Esophagus squamous epithelium (tissue), 5 donors: ENCODE data around the gene NSFL1C. TPM values are rescaled to one million over a fixed set of nuclear protein-coding genes. Genes with fewer than 3 reads are reported as not detected.

Experiments used
- DNase-seq: peaks from one replicate; lab custom pipeline; 2025; lab: John Stamatoyannopoulos, UW
- H3K27ac ChIP-seq, 4 donors: fragments of 200-600 bp; sonication (generic); one replicate each; pipeline ENCODE4 v1.5.1; 2016 to 2019; ENCODE audit warnings: mild to moderate bottlenecking in 1 of 4
- H3K27me3 ChIP-seq, 4 donors: fragments of 200-600 bp; sonication (generic); 1 replicate in 3 of 4; 2 replicates in 1 of 4; pipeline versions ENCODE4 v1.5.1 to v1.6.0; 2017 to 2021; ENCODE audit warnings: antibody characterized with exemption in 1 of 4
- H3K36me3 ChIP-seq, 3 donors: fragments of 200-600 bp; sonication (generic); one replicate each; pipeline ENCODE4 v1.5.1; 2016 to 2019
- H3K4me1 ChIP-seq, 3 donors: fragments of 200-600 bp; sonication (generic); one replicate each; pipeline ENCODE4 v1.5.1; 2017 to 2019
- H3K4me3 ChIP-seq, 4 donors: fragments of 200-600 bp; sonication (generic); 1 replicate in 3 of 4; 2 replicates in 1 of 4; pipeline ENCODE4 v1.5.1; 2016 to 2019; ENCODE audit warnings: mild to moderate bottlenecking in 2 of 4, moderate library complexity in 1 of 4
- H3K9me3 ChIP-seq, 3 donors: fragments of 200-600 bp; sonication (generic); one replicate each; pipeline ENCODE4 v1.5.1; 2016 to 2019
- CTCF ChIP-seq, 6 experiments: fragments of 450-650 bp in 4 of 6; fragments of 200-600 bp in 2 of 6; sonication (generic) in 2 of 6; IDR thresholded peaks; one replicate each; pipeline ENCODE4 v1.5.1; 2016 to 2019; ENCODE audit warnings: antibody characterized with exemption in 6 of 6, mild to moderate bottlenecking in 4 of 6, moderate library complexity in 4 of 6
- POLR2A ChIP-seq, 4 donors: fragments of 450-650 bp; IDR thresholded peaks; one replicate each; pipeline ENCODE4 v1.6.1; 2017; ENCODE audit warnings: antibody characterized with exemption in 4 of 4, mild to moderate bottlenecking in 4 of 4, moderate library complexity in 3 of 4
- WGBS, 2 donors: methylation state at CpG; one replicate each; pipeline ENCODE4 v1.1.5; 2018; 5-methylcytosine and 5-hydroxymethylcytosine counted together
- intact Hi-C: fragments of 100-400 bp; cut with DNase I; formaldehyde crosslinking; loops from one replicate; pipeline ENCODE4 v1.15.0; 2022
- total RNA-seq, 4 donors: library from RNA; depleted of rRNA; stranded (reverse); fragments of >200 nt; gene quantifications; one replicate each; pipeline ENCODE4 v1.1.0, GENCODE V29; 2016
- donor health status: DM: yes; HTN: yes; CAD: no.

NSFL1C gene
- total RNA-seq, 4 donors from 2014 or later: 41.5 to 65.6 (median 59.3) TPM

- no peaks in the 10 kb centered on the region for H3K9me3 ChIP-seq
- peaks cover 0 to 7% (median 0%) of the 10 kb centered on the region in 3 donors for H3K36me3 ChIP-seq
- TF ChIP-seq POLR2A (IDR thresholded peaks at IDR 0.05) (no peak), CTCF (IDR thresholded peaks at IDR 0.05) (no peak)
- no peak overlapping the region for H3K4me3 ChIP-seq
- no peaks in the 10 kb centered on the region for H3K4me1 ChIP-seq
- no peaks in the 10 kb centered on the region for H3K27me3 ChIP-seq
- no peak for DNase-seq
- 72 to 83% methylated on average over 1 of the region's 1 CpG for WGBS, 2 donors
- intact Hi-C loops: no loop called here
- no peak overlapping the region for H3K27ac ChIP-seq
Observed at GRCh38 chr20:1430004-1430451, 36.6 kb downstream of the NSFL1C start.

GRCh38 chr20:1429143-1429728, 37.4 kb downstream of the NSFL1C start:
- no peak for DNase-seq
- intact Hi-C loops: no loop called here
- Histone ChIP-seq H3K27ac (no peak overlapping the region), H3K4me1 (no peaks in the 10 kb centered on the region), H3K27me3 (no peaks in the 10 kb centered on the region), H3K4me3 (no peak overlapping the region), H3K36me3 (peaks cover 0 to 6% (median 0%) of the 10 kb centered on the region in 3 donors), H3K9me3 (no peaks in the 10 kb centered on the region)
- 73 to 76% methylated on average over 4 of the region's 4 CpGs for WGBS, 2 donors
- no peak for TF ChIP-seq POLR2A (IDR thresholded peaks at IDR 0.05)
- no peak for TF ChIP-seq CTCF (IDR thresholded peaks at IDR 0.05)

DNA sequence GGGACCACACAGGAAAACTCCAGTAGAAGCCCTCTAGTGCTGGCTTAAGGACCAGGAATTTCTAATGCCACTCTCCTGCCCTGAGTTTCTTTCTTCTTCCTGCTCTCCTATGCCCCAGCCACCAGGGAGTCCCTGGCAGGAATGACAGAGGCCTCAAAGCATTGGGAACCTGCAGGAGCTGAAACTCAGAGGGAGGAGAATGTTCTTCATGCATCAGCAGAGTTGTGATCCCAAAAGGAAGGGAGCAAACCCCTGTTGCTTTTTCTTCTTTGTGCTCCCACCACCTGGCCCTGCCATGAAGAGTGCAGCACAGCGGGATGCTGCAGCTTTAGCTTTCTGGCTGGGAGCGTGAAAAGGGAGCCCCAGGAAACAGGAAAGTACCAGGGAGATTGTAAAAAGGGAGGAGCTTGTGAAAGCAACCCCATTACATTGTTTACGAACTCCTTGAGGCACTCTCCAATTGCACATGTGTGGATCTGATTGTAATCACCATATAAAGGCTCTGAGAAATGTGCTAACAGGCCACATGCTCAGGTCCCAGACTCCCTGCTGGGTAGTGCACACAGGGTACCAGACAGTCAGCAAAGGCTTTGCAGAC, 39.1 kb downstream of the NSFL1C start:
- no peak for DNase-seq
- peaks cover 0 to 8% (median 0%) of the 10 kb centered on the region in 4 donors for H3K27me3 ChIP-seq

DNA sequence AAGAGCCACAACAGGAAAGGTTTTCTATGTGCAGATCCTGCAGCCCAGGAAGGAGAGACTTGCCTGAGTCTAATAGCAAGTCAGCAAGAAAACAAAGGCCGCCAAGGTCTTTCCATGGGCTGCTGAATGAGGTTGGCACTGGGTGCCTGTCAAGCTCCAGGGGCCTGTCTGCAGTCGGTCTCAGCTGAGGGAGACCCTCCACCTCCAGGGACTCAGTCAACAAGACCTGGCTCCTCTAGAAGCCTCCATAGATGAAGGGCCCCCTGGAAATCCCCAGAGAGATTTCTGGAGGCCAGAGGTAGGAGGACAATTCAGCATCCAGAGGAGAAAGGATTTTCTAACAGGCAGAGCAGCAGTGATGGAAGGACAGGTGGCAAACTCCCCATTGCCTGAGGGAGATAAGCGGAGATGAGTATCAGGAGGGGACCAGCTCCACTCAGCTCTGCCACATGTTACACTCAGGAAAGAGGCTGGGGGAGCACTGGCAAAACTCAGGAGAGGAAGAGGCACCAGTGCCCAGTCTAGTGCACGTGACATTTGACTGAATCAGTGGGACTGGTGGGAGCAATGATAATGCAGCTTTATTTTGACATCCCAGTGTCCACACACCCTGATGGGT, 40.3 kb downstream of the NSFL1C start:
- Histone ChIP-seq H3K4me3 (no peak overlapping the region), H3K9me3 (no peaks in the 10 kb centered on the region), H3K36me3 (no peaks in the 10 kb centered on the region), H3K27ac (no peak overlapping the region), H3K27me3 (peaks cover 0 to 13% (median 0%) of the 10 kb centered on the region in 4 donors), H3K4me1 (peaks cover 0 to 4% (median 0%) of the 10 kb centered on the region in 3 donors)
- intact Hi-C loops: no loop called here
- TF ChIP-seq CTCF (IDR thresholded peaks at IDR 0.05) (no peak), POLR2A (IDR thresholded peaks at IDR 0.05) (no peak)
- DNase-seq: no peak
- WGBS, 2 donors: 62 to 64% methylated on average over 4 of the region's 4 CpGs

More for the DNA sequence above, 39.1 kb downstream of the NSFL1C start:
- no peaks in the 10 kb centered on the region for H3K9me3 ChIP-seq
- no peak for TF ChIP-seq POLR2A (IDR thresholded peaks at IDR 0.05)
- no peak for TF ChIP-seq CTCF (IDR thresholded peaks at IDR 0.05)
- no peaks in the 10 kb centered on the region for H3K36me3 ChIP-seq
- intact Hi-C loops: no loop called here
- WGBS, 2 donors: 53 to 83% methylated on average over 3 of the region's 3 CpGs
- no peak overlapping the region for H3K4me3 ChIP-seq
- peaks cover 0 to 4% (median 0%) of the 10 kb centered on the region in 3 donors for H3K4me1 ChIP-seq
- no peak overlapping the region for H3K27ac ChIP-seq

DNA sequence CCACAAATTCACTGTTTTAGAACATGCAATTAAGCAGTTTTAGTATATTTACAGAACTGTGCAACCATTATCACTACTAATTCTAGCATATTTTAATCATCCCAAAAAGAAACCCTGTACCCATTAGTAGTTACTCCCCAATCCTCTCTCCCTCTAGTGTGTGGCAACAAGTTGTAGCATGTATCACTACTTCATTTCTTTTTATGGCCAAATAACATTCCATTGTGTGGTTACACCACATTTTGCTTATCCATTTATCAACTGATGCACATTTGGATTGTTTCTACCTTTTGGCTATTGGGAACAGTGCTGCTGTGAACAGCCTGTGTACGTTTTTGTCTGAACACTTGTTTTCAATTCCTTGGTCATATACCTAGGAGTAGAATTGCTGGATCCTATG, 42.3 kb downstream of the NSFL1C start:
- no peak for TF ChIP-seq CTCF (IDR thresholded peaks at IDR 0.05)
- no peak for TF ChIP-seq POLR2A (IDR thresholded peaks at IDR 0.05)
- intact Hi-C loops: no loop called here

More for the DNA sequence above, 42.3 kb downstream of the NSFL1C start:
- 40 to 42% methylated on average over 1 of the region's 1 CpG for WGBS, 2 donors
- H3K36me3 ChIP-seq: no peaks in the 10 kb centered on the region
- DNase-seq: no peak
- H3K9me3 ChIP-seq: peaks cover 0 to 10% (median 4%) of the 10 kb centered on the region in 3 donors
- no peak overlapping the region for H3K4me3 ChIP-seq
- H3K27ac ChIP-seq: no peak overlapping the region
- H3K4me1 ChIP-seq: peaks cover 0 to 4% (median 0%) of the 10 kb centered on the region in 3 donors
- peaks cover 0 to 16% (median 0%) of the 10 kb centered on the region in 4 donors for H3K27me3 ChIP-seq
